Fibroblast of skin of scalp (primary cell): ENCODE measurements around the gene SPATA31D3. TPM values are rescaled to one million over a fixed set of nuclear protein-coding genes. Genes with fewer than 3 reads are reported as not detected.
"Not testable (repeated sequence)": the region's sequence is repeated elsewhere in the genome, so short reads cannot be mapped to it uniquely, and the experiment has no call there.

ENCODE experiments used
- DNase-seq: peaks from one replicate; pipeline ENCODE4 v3.0.0-alpha.2; 2013
- polyA plus RNA-seq, 2 experiments: library from polyadenylated mRNA; unstranded; fragments of 120-200 nt; gene quantifications; one replicate each; pipeline ENCODE4 v1.2.1, GENCODE V29; 2013; ENCODE audit not compliant: insufficient read length in 2 of 2

SPATA31D3 gene
- not detected for polyA plus RNA-seq (2013, experiment 1 of 2; ENCODE audit: insufficient read length)
- polyA plus RNA-seq (2013, experiment 2 of 2; ENCODE audit: insufficient read length), result not detected

- DNase-seq, result not testable (repeated sequence)
Observed at GRCh38 chr9:81943393-81943792, at the start of gene SPATA31D3. Gene SPATA31D3, plus strand, starts transcription at chr9:81943500. Its CDS starts 86 bp downstream, at chr9:81943586.

DNA sequence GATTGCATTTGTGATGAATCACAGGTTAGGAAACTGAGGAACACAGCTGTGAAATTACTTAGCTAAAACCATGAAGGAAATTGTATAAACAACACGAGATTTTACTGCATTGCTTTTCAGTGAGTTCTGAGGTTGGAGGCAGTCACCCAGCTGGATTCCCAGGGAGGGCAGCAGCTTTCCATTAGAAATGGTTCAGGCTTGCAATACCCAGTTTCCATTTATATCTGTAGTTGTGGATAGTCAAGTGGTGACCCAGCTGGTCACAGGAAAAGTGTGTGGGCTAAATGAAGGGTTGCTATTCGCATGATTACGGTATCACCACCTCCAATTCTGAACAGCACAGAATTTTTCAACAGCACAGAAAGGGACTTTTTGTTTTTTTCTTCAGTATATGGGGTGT is 49.4 kb upstream of the SPATA31D3 start:
- DNase-seq, result no peak

GRCh38 chr9:81894891-81895290 is 48.4 kb upstream of the SPATA31D3 start:
- DNase-seq, result no peak

GRCh38 chr9:81896070-81896469 is 47.2 kb upstream of the SPATA31D3 start:
- no peak for DNase-seq

DNA sequence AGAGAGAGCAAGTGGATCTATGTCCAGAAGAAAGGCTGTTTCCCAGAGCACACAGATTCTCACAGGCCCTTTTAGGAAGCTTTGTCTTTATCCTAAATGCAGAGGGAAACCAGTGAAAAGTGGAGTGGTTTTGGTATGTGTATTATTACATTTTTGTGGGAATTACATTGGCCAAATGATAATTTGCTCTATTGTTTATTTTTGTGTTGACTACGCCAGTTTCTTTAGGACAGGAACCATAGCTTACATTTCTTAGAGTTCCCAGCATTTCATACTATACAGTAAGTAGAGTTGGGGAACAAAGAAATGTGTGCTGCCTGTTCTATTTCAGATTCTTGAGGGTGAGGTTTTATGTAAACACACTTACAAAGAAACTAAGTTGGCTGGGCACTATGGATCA is 44.4 kb upstream of the SPATA31D3 start:
- DNase-seq, result peak; percentile 22

DNA sequence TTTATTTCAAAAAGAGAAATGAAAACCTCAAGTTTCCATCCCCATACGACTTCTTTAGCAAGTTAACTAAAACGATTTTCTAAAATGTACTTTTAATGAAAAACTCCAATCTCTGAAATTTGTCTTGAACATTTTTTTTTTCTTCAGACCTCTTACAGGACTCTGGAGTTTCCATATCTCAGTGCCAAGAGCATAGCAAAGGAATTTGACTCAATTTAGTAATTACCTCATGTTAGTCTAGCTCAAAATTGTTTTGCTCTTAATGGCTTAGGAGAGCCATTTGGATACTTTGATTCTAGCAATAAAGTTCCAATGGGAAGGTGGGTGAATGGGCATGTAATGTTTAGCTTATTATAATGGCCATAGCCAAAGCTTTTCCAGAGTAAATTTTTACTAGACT is 41.1 kb upstream of the SPATA31D3 start:
- no peak for DNase-seq

- DNase-seq, result no peak
Observed at GRCh38 chr9:81902626-81903025, 40.7 kb upstream of the SPATA31D3 start.

DNA sequence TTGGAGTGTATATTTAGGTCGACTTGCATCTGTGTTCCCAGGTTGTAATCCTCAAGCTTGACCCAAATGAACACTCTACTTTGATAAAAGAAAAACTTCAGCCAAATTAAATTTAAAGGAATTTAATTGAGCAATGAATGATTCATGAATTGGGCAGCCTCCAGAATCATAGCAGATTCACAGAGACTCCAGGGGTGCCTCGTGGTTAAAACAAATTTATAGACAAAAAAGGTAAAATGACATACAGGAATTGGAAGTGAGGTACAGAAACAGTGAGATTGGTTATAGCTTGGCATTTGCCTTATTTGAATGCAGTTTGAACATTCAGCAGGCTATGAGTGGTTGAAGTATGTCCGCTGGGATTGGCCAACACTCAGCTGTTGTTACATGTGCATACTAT is 36.6 kb upstream of the SPATA31D3 start:
- DNase-seq, result peak; percentile 61

GRCh38 chr9:81912135-81912534 is 31.2 kb upstream of the SPATA31D3 start:
- no peak for DNase-seq

DNA sequence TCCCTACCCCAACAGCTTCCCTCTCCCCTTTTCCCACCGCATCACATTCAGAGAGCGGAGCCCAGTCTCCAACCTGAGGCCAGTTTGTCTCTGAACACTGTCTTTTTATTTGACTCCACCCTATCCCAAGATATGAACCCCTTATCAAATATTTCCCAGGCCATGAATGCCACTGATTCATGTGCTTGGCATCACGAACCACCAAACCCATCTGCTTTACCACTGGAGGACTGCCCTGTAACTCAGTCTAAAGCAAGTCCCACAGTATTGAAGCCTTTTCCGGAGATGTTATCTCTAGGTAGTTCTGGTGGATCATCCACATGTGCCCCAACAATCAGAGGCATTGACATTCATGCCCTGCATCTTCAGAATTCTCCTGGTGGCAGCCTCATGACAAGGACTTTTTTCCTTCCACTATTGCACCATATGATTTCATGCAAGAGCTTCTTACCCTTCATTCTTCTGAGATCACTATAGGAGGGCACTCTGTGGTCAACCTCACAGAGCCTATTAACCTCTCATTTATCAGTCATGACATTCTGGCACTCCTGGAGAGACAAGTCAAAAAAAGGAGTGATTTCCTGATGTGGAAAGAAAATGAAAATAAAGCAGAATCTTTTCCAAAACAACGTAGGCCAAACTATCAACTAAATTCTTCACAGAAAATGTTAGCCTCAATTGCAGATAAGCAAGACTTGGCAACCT is 27.3 kb upstream of the SPATA31D3 start:
- no peak for DNase-seq

- DNase-seq, result not testable (repeated sequence)
Observed at GRCh38 chr9:81918507-81918906, 24.8 kb upstream of the SPATA31D3 start.

GRCh38 chr9:81928305-81928704 is 15.0 kb upstream of the SPATA31D3 start, which contains the start of gene SPATA31D4:
Gene SPATA31D4, plus strand, starts transcription at chr9:81928428. Its CDS starts 86 bp downstream, at chr9:81928514.
- DNase-seq, result not testable (repeated sequence)

GRCh38 chr9:81930147-81930546 is 13.2 kb upstream of the SPATA31D3 start:
- not testable (repeated sequence) for DNase-seq

DNA sequence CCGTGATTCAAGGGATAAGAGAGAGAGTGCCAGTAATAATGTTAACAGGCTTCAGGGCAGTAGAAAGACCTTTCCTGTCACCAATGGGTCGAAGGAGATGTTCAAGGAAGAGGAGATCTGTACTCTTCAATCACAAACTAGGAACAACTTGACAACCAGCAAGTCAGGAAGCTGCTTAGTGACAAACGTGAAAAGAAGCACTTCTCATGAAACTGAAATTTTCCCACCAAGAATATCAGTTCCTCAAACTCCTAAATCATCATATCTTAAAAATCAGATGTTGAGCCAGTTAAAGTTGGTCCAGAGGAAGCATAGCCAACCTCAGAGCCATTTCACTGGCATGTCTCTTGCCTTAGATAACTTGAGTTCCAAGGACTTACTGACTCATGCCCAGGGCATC is 9.8 kb upstream of the SPATA31D3 start:
- not testable (repeated sequence) for DNase-seq

GRCh38 chr9:81948650-81949049 is 5.3 kb downstream of the SPATA31D3 start:
- DNase-seq, result not testable (repeated sequence)

DNA sequence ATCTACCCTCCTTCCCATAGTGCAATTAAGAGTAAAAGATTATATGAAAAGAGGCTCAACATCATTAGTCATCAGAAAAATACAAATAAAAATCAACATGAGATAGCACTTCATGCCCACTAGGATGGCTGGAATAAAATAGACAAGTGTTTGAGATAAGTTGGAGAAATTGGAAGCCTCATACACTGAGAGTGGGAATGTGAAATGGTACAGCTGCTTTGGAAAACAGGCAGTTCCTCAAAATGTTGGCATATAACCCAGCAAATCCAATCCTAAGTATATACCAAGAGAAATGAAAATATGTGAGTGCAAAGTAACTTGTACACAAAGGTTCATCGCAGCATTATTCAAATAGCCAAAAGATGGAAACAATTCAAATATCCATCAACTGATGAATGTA is 9.8 kb downstream of the SPATA31D3 start:
- no peak for DNase-seq

DNA sequence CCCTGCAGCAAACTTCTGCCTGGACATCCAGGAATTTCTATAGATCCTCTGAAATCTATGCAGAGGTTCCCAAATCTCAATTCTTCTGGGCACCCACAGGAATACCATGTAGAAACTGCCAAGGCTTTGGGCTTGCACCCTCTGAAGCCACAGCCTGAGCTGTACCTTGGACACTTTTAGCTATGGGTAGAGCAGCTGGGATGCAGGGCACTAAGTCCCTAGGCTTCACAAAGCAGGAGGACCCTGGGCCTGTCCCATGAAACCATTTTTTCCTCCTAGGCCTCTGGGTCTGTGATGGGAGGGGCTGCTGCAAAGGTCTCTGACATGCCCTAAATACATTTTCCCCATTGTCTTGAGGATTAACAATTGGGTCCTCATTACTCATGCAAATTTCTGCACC is 12.3 kb downstream of the SPATA31D3 start:
- no peak for DNase-seq

- DNase-seq, result no peak
Observed at GRCh38 chr9:81964218-81965171, 21.2 kb downstream of the SPATA31D3 start.

DNA sequence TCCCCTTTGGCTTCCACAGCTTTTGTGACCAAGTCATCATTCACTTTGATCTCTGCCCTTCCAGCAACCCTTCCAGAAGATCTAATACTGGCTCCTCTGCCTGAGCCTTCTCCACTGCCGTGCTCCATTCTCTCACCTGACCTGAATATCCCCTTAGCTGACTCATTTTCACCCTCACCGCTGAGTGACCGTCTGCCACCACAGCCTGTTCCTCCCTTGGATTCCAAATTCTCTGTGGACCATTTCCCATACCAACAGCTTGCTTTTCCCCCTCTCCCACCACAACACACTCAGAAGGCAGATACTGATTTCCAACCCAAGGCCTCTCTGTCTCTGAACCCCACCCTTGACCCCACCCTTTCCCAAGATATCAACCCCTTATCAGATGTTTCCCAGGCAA is 24.7 kb downstream of the SPATA31D3 start:
- DNase-seq, result no peak

DNA sequence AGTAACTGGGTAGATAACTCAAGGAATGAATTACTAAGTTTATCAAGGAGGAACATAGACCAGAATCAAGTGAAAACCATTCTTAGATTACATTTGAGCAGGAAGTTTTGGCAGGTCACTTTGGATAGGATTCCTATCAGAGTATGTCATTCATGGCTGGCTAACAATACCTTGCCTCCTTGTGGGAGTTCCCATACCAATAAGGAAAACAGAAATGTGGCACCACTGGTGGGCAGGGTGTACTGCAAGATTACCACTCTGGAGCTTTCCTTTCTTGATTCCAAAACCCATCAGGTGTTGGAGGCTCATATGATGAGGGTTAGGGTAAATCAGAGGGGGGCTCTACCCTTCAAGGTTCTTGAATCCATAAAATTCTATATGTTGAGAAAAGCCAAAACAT is 26.7 kb downstream of the SPATA31D3 start:
- DNase-seq, result no peak

DNA sequence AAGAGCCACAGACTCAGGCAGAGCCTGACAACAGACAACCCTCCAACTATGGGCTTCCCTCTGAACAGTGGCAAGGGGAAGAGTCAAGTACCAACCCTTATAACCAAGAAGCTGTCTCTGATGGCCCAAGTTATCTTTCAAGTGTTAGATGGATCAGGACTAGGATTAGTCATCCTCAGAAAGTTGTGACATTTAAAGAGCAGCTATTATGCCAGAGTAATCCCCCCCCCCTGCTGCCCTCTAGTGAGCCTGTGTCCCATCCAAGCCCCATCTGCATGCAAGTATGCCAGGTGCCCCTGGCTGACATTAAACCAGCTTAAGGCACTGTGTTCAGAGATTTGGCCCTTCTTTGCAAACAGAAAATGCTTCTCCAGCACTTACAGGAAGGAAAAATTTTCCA is 28.4 kb downstream of the SPATA31D3 start:
- no peak for DNase-seq

- no peak for DNase-seq
Observed at GRCh38 chr9:81974764-81975163, 31.5 kb downstream of the SPATA31D3 start.

DNA sequence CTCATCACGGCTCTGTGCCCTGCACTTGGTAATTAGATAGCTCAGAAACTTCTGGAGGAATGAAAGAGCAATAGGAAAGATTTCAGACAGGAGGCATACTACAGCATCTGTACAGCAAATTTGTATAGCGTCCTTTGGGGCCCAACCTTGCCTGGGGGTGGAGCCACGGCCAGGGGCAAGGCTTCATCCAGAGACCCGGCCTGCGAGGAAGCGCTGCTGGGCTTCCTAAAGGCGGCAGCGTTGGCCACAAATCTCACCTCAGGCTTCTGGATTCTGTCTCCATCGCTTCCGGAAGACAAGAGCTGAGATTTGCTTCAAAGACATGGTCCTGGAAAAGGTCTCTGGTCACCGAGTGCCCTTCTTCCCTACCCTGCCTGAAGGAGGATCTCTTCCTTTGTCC is 33.1 kb downstream of the SPATA31D3 start:
- no peak for DNase-seq
